Nephron progenitor cell (in vitro differentiated cells): ENCODE results near the gene PREX1.

Source experiments
- DNase-seq: peaks from one replicate; pipeline ENCODE4 v3.0.0; 2021
- H3K27ac Mint-ChIP-seq: 2 replicates; pipeline ENCODE4 v1.8.0; 2021; ENCODE audit warnings: mild to moderate bottlenecking, moderate library complexity, mixed read lengths
- H3K27me3 Mint-ChIP-seq: 2 replicates; pipeline ENCODE4 v1.8.0; 2021; ENCODE audit warnings: mild to moderate bottlenecking, low read depth, mixed read lengths; ENCODE audit not compliant: poor library complexity
- H3K36me3 Mint-ChIP-seq: 2 replicates; pipeline ENCODE4 v1.8.0; 2021; ENCODE audit warnings: low read depth, mixed read lengths
- H3K4me1 Mint-ChIP-seq: 2 replicates; pipeline ENCODE4 v1.8.0; 2021; ENCODE audit warnings: mixed read lengths
- H3K4me3 Mint-ChIP-seq: 2 replicates; pipeline ENCODE4 v1.8.0; 2021; ENCODE audit warnings: mild to moderate bottlenecking, moderate library complexity, mixed read lengths
- H3K9me3 Mint-ChIP-seq: 2 replicates; pipeline ENCODE4 v1.8.0; 2021; ENCODE audit warnings: mild to moderate bottlenecking, moderate library complexity, mixed read lengths
- CTCF ChIP-seq: fragments of 200-600 bp; sonication (generic); IDR thresholded peaks from 2 replicates; pipeline ENCODE4 v1.5.0; 2021; ENCODE audit warnings: antibody characterized with exemption

The PREX1 gene

GRCh38 chr20:48605364-48606171 is 222.2 kb downstream of the PREX1 start:
- DNase-seq: no peak
- Mint-ChIP-seq H3K36me3 (no peaks in the 10 kb centered on the region), H3K4me1 (peaks cover 83% of the 10 kb centered on the region), H3K27me3 (peaks cover 8% of the 10 kb centered on the region), H3K4me3 (no peak overlapping the region), H3K27ac (no peak overlapping the region), H3K9me3 (peaks cover 10% of the 10 kb centered on the region)
- no peak for TF ChIP-seq CTCF

GRCh38 chr20:48604936-48605335 is 222.9 kb downstream of the PREX1 start:
- DNase-seq: no peak
- H3K4me3 Mint-ChIP-seq: no peak overlapping the region
- peaks cover 8% of the 10 kb centered on the region for H3K27me3 Mint-ChIP-seq
- H3K36me3 Mint-ChIP-seq: no peaks in the 10 kb centered on the region
- H3K27ac Mint-ChIP-seq: no peak overlapping the region
- peaks cover 10% of the 10 kb centered on the region for H3K9me3 Mint-ChIP-seq
- no peak for TF ChIP-seq CTCF
- H3K4me1 Mint-ChIP-seq: peaks cover 83% of the 10 kb centered on the region

- Mint-ChIP-seq H3K4me1 (peaks cover 80% of the 10 kb centered on the region), H3K36me3 (no peaks in the 10 kb centered on the region), H3K27ac (no peak overlapping the region), H3K4me3 (no peak overlapping the region), H3K9me3 (peaks cover 10% of the 10 kb centered on the region), H3K27me3 (peaks cover 8% of the 10 kb centered on the region)
- DNase-seq: no peak
- TF ChIP-seq CTCF: no peak
These were observed 223.4 kb downstream of the PREX1 start for GRCh38 chr20:48604426-48604825.

GRCh38 chr20:48603819-48604405 is 223.9 kb downstream of the PREX1 start:
- H3K27me3 Mint-ChIP-seq: peaks cover 8% of the 10 kb centered on the region

GRCh38 chr20:48603116-48603818 is 224.5 kb downstream of the PREX1 start:
- H3K27ac Mint-ChIP-seq: no peak overlapping the region
- H3K36me3 Mint-ChIP-seq: no peaks in the 10 kb centered on the region
- DNase-seq: peak; percentile 63
- no peak for TF ChIP-seq CTCF
- peaks cover 10% of the 10 kb centered on the region for H3K9me3 Mint-ChIP-seq
- H3K4me1 Mint-ChIP-seq: peaks cover 80% of the 10 kb centered on the region
- H3K4me3 Mint-ChIP-seq: no peak overlapping the region
- H3K27me3 Mint-ChIP-seq: peaks cover 6% of the 10 kb centered on the region

More at GRCh38 chr20:48603819-48604405, 223.9 kb downstream of the PREX1 start:
- H3K4me3 Mint-ChIP-seq: no peak overlapping the region
- H3K36me3 Mint-ChIP-seq: no peaks in the 10 kb centered on the region
- TF ChIP-seq CTCF: no peak
- H3K27ac Mint-ChIP-seq: no peak overlapping the region
- peaks cover 10% of the 10 kb centered on the region for H3K9me3 Mint-ChIP-seq
- DNase-seq: no peak
- H3K4me1 Mint-ChIP-seq: peaks cover 80% of the 10 kb centered on the region
